Tibial nerve (tissue), 4 donors: Measurements from ENCODE around the gene SIX4. TPM values are rescaled to one million over a fixed set of nuclear protein-coding genes. Genes with fewer than 3 reads are reported as not detected.

Experiments used
- DNase-seq, 2 donors: peaks; one replicate each; pipeline ENCODE4 v3.0.0-alpha.2; 2019; ENCODE audit warnings: low spot score in 2 of 2
- H3K27ac ChIP-seq, 4 donors: fragments of 200-600 bp; sonication (generic) in 3 of 4; one replicate each; pipeline ENCODE4 v1.5.1; 2017 to 2019; ENCODE audit warnings: mild to moderate bottlenecking in 1 of 4
- H3K27me3 ChIP-seq, 2 donors: fragments of 200-600 bp; sonication (generic) in 1 of 2; one replicate each; pipeline versions ENCODE4 v1.5.1 to v1.6.0; 2017 to 2019
- H3K36me3 ChIP-seq, 3 donors: fragments of 200-600 bp; sonication (generic); one replicate each; pipeline ENCODE4 v1.5.1; 2018 to 2019
- H3K4me1 ChIP-seq, 4 donors: fragments of 200-600 bp; sonication (generic) in 3 of 4; one replicate each; pipeline ENCODE4 v1.5.1; 2017 to 2019
- H3K4me3 ChIP-seq, 4 donors: fragments of 200-600 bp; sonication (generic) in 3 of 4; one replicate each; pipeline ENCODE4 v1.5.1; 2017 to 2019; ENCODE audit warnings: mild to moderate bottlenecking in 1 of 4, moderate library complexity in 1 of 4
- H3K9me3 ChIP-seq, 4 donors: fragments of 200-600 bp; sonication (generic) in 3 of 4; one replicate each; pipeline ENCODE4 v1.5.1; 2017 to 2019
- CTCF ChIP-seq, 5 experiments: fragments of 200-600 bp in 3 of 5; fragments of 450-650 bp in 2 of 5; sonication (generic) in 3 of 5; IDR thresholded peaks; one replicate each; pipeline ENCODE4 v1.5.1; 2016 to 2019; ENCODE audit warnings: antibody characterized with exemption in 5 of 5, mild to moderate bottlenecking in 3 of 5, moderate library complexity in 2 of 5
- EP300 ChIP-seq, 2 donors: sonication (generic); formaldehyde crosslinking; IDR thresholded peaks; one replicate each; pipeline ENCODE4 v1.6.1; 2017; ENCODE audit warnings: antibody characterized with exemption in 2 of 2, mild to moderate bottlenecking in 1 of 2
- POLR2A ChIP-seq, 2 donors: fragments of 450-650 bp; IDR thresholded peaks; one replicate each; pipeline ENCODE4 v1.6.1; 2017; ENCODE audit warnings: antibody characterized with exemption in 2 of 2, mild to moderate bottlenecking in 2 of 2, moderate library complexity in 2 of 2
- WGBS, 2 donors: methylation state at CpG; one replicate each; pipeline ENCODE4 v1.1.5; 2018; 5-methylcytosine and 5-hydroxymethylcytosine counted together
- total RNA-seq, 4 donors: library from RNA; depleted of rRNA; stranded (reverse); fragments of >200 nt; gene quantifications; one replicate each; pipeline ENCODE4 v1.1.0, GENCODE V29; 2016

The SIX4 gene
- total RNA-seq, 4 donors from 2014 or later, result 2.6 to 8.2 (median 4.7) TPM

- TF ChIP-seq CTCF (IDR thresholded peaks at IDR 0.05) (no peak), POLR2A (IDR thresholded peaks at IDR 0.05) (no peak), EP300 (IDR thresholded peaks at IDR 0.05) (no peak)
- no peaks in the 10 kb centered on the region for H3K36me3 ChIP-seq
- WGBS, 2 donors, result 100% methylated on average over 1 of the region's 1 CpG
- H3K4me1 ChIP-seq, result peaks cover 0 to 26% (median 4%) of the 10 kb centered on the region in 4 donors
- no peaks in the 10 kb centered on the region for H3K27me3 ChIP-seq
- DNase-seq, result no peak
- H3K4me3 ChIP-seq, result no peak overlapping the region
- H3K9me3 ChIP-seq, result no peaks in the 10 kb centered on the region
- no peak overlapping the region for H3K27ac ChIP-seq
Measured at GRCh38 chr14:60760209-60760608, 36.1 kb upstream of the SIX4 start.

- H3K9me3 ChIP-seq, result no peaks in the 10 kb centered on the region
- H3K27ac ChIP-seq, result no peak overlapping the region
- H3K4me1 ChIP-seq, result peaks cover 0 to 26% (median 4%) of the 10 kb centered on the region in 4 donors
- no peaks in the 10 kb centered on the region for H3K27me3 ChIP-seq
- WGBS, 2 donors, result 74 to 81% methylated on average over 2 of the region's 2 CpGs
- DNase-seq, result no peak
- no peak for TF ChIP-seq CTCF (IDR thresholded peaks at IDR 0.05)
- no peak for TF ChIP-seq EP300 (IDR thresholded peaks at IDR 0.05)
- TF ChIP-seq POLR2A (IDR thresholded peaks at IDR 0.05), result no peak
- H3K4me3 ChIP-seq, result no peak overlapping the region
- no peaks in the 10 kb centered on the region for H3K36me3 ChIP-seq
Measured at GRCh38 chr14:60758885-60759284, 34.7 kb upstream of the SIX4 start.

- no peak for DNase-seq
- TF ChIP-seq EP300 (IDR thresholded peaks at IDR 0.05) (no peak), POLR2A (IDR thresholded peaks at IDR 0.05) (no peak), CTCF (IDR thresholded peaks at IDR 0.05) (no peak)
- no peak overlapping the region for H3K4me3 ChIP-seq
- H3K4me1 ChIP-seq, result peaks cover 0 to 26% (median 4%) of the 10 kb centered on the region in 4 donors
- H3K27me3 ChIP-seq, result no peaks in the 10 kb centered on the region
- no peak overlapping the region for H3K27ac ChIP-seq
- peaks cover 0 to 4% (median 0%) of the 10 kb centered on the region in 3 donors for H3K36me3 ChIP-seq
- 61 to 86% methylated on average over 1 of the region's 1 CpG for WGBS, 2 donors
- no peaks in the 10 kb centered on the region for H3K9me3 ChIP-seq
Measured at GRCh38 chr14:60757567-60758002, 33.4 kb upstream of the SIX4 start.

- Histone ChIP-seq H3K36me3 (peaks cover 0 to 4% (median 0%) of the 10 kb centered on the region in 3 donors), H3K4me3 (no peak overlapping the region), H3K4me1 (peaks cover 0 to 26% (median 4%) of the 10 kb centered on the region in 4 donors), H3K27ac (no peak overlapping the region), H3K9me3 (no peaks in the 10 kb centered on the region), H3K27me3 (no peaks in the 10 kb centered on the region)
- TF ChIP-seq POLR2A (IDR thresholded peaks at IDR 0.05), result no peak
- no peak for DNase-seq
- 14 to 17% methylated on average over 1 of the region's 1 CpG for WGBS, 2 donors
Measured at GRCh38 chr14:60756847-60757246, 32.7 kb upstream of the SIX4 start.

GRCh38 chr14:60753264-60754119, 29.3 kb upstream of the SIX4 start:
- H3K27me3 ChIP-seq, result no peaks in the 10 kb centered on the region
- 82 to 88% methylated on average over 7 of the region's 7 CpGs for WGBS, 2 donors
- no peak overlapping the region for H3K27ac ChIP-seq
- peaks cover 0 to 4% (median 0%) of the 10 kb centered on the region in 3 donors for H3K36me3 ChIP-seq
- H3K9me3 ChIP-seq, result no peaks in the 10 kb centered on the region
- DNase-seq, result no peak
- no peak overlapping the region for H3K4me3 ChIP-seq
- H3K4me1 ChIP-seq, result peaks cover 0 to 20% (median 4%) of the 10 kb centered on the region in 4 donors
- no peak for TF ChIP-seq POLR2A (IDR thresholded peaks at IDR 0.05)
- TF ChIP-seq EP300 (IDR thresholded peaks at IDR 0.05), result no peak

- DNase-seq, result no peak
- H3K4me1 ChIP-seq, result peaks cover 0 to under 1% (median 0%) of the 10 kb centered on the region in 4 donors
- H3K27me3 ChIP-seq, result no peaks in the 10 kb centered on the region
- peaks cover 0 to 16% (median 2%) of the 10 kb centered on the region in 4 donors for H3K9me3 ChIP-seq
- no peak overlapping the region for H3K4me3 ChIP-seq
- H3K36me3 ChIP-seq, result no peaks in the 10 kb centered on the region
- TF ChIP-seq CTCF (IDR thresholded peaks at IDR 0.05), result no peak
- TF ChIP-seq POLR2A (IDR thresholded peaks at IDR 0.05), result no peak
- TF ChIP-seq EP300 (IDR thresholded peaks at IDR 0.05), result no peak
- H3K27ac ChIP-seq, result no peak overlapping the region
Measured at GRCh38 chr14:60744566-60744965, 20.4 kb upstream of the SIX4 start.
